Keratinocyte (primary cell): ENCODE data around the gene COMT.

Experiments
- EZH2 ChIP-seq: IDR thresholded peaks from one replicate; pipeline ENCODE4 v1.6.1; 2012; ENCODE audit warnings: inconsistent platforms, mild to moderate bottlenecking, low read length, moderate library complexity
- TF ChIP-seq, protein P1 (sequence below), 3 experiments: IDR thresholded peaks in 1 of 3; conservative IDR thresholded peaks in 1 of 3; optimal IDR thresholded peaks in 1 of 3; 2 replicates in 2 of 3; 3 replicates in 1 of 3; pipeline versions ENCODE3 to v1.5.1; 2011; ENCODE audit warnings: low read length in 3 of 3, mild to moderate bottlenecking in 3 of 3, moderate library complexity in 2 of 3, control low read depth in 1 of 3, inconsistent platforms in 1 of 3; ENCODE audit not compliant: insufficient read depth in 2 of 3; ENCODE audit errors: extremely low read depth in 1 of 3

DNA sequence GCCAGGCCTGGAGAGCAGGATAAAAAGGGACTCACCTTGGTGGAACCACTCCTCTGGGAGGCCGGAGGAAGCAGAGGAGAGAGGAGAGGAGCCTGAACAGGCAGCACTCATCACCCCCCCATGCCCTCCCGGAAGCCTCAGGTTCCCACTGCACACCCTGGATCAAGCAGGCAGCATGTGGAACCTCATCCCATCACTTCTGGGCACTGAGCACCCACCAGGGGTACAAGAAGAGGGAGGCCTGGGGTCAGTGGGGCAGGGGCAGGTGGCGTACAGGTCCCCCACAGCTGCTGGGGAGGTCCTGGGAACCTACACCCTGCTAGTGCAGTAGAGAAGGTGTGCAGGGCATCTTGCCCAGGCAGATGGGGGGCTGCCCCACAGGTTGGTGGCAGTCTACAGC, 35.1 kb downstream of the COMT start:
- TF ChIP-seq, protein P1, sequence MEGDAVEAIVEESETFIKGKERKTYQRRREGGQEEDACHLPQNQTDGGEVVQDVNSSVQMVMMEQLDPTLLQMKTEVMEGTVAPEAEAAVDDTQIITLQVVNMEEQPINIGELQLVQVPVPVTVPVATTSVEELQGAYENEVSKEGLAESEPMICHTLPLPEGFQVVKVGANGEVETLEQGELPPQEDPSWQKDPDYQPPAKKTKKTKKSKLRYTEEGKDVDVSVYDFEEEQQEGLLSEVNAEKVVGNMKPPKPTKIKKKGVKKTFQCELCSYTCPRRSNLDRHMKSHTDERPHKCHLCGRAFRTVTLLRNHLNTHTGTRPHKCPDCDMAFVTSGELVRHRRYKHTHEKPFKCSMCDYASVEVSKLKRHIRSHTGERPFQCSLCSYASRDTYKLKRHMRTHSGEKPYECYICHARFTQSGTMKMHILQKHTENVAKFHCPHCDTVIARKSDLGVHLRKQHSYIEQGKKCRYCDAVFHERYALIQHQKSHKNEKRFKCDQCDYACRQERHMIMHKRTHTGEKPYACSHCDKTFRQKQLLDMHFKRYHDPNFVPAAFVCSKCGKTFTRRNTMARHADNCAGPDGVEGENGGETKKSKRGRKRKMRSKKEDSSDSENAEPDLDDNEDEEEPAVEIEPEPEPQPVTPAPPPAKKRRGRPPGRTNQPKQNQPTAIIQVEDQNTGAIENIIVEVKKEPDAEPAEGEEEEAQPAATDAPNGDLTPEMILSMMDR (optimal IDR thresholded peaks at IDR 0.05 in 1 of 3, IDR thresholded peaks at IDR 0.05 in 1 of 3, conservative IDR thresholded peaks at IDR 0.05 in 1 of 3; ENCODE audit: extremely low read depth in 1 of 3, insufficient read depth in 2 of 3, low read length in 3 of 3) = no peak
- no peak for TF ChIP-seq EZH2
